KOPT-K1 (cell line): ENCODE results near the gene ADAM10.

ENCODE experiments used
- H3K27ac ChIP-seq: fragments of 200-600 bp; sonication (generic); 2 replicates; pipeline ENCODE4 v1.5.1; 2016; ENCODE audit warnings: antibody characterized with exemption, mild to moderate bottlenecking, low read depth, low read length; ENCODE audit not compliant: poor library complexity, severe bottlenecking
- H3K36me3 ChIP-seq: fragments of 200-600 bp; sonication (generic); 2 replicates; pipeline ENCODE4 v1.5.1; 2017; ENCODE audit warnings: antibody characterized with exemption, mild to moderate bottlenecking, low read length, moderate library complexity; ENCODE audit not compliant: insufficient read depth
- H3K9me3 ChIP-seq: fragments of 200-600 bp; sonication (generic); 2 replicates; pipeline ENCODE4 v1.5.1; 2017; ENCODE audit warnings: antibody characterized with exemption, low read length, mild to moderate bottlenecking; ENCODE audit not compliant: insufficient read depth, poor library complexity, severe bottlenecking

Gene ADAM10

DNA sequence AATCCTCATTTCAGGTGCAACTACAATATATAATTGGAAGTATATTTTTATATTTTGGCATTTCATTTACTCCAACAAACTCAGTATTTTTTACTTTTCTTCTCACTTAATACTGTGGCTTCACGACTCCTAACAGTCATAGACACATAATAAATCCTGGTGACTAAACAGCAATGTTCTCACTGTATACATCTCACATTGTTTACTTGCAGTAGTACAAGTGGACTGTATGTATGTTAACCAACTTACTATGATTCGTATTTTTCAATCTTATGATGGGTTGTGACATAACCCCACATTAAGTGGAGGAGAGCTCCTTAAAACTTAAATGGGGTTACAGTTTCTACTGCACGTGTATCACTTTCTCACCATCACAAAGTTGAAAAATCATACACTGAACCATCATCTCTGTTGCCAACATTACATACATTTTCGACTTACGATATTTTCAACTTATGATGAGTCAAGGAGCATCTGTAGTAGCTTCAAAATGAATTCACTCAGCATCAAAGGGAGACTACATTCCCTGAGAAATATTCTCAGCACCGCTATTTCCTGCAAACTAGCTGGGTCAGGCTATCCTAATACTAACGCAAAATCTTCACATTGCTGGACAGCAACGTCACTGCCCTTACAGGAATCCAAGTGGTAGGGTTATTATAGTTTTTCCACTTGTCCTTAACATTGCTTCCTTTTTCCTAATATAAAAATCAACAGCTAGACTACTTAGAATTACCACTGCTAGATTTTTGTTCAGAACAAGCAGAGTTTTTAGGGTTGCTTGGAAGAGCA, 7.3 kb downstream of the ADAM10 start:
- Histone ChIP-seq H3K36me3 (no peaks in the 10 kb centered on the region), H3K9me3 (no peaks in the 10 kb centered on the region), H3K27ac (no peak overlapping the region)

DNA sequence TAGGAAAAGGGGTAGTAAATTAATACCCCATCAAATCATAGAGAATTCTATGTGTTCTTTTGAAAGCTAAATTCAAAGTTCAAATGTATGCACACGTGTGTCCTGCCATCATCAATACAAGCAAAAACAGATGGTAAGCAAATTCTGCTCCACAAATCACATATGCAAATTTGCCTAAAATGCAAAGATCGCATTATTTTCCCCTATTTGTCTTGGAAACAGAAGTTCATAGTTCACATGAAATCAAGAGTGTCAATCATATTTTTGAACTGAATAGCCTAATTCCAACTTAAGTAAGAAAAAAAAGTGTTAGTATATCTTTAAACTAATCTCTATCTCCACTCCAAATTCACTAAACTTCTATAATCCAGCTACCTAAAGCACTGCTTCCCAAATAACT, 8.5 kb downstream of the ADAM10 start:
- H3K9me3 ChIP-seq = no peaks in the 10 kb centered on the region
- H3K27ac ChIP-seq = no peak overlapping the region
- no peaks in the 10 kb centered on the region for H3K36me3 ChIP-seq

- Histone ChIP-seq H3K27ac (no peak overlapping the region), H3K9me3 (no peaks in the 10 kb centered on the region)
Measured at GRCh38 chr15:58740436-58740835, 9.1 kb downstream of the ADAM10 start.

GRCh38 chr15:58738046-58738707, 11.3 kb downstream of the ADAM10 start:
- H3K27ac ChIP-seq = no peak overlapping the region
- no peaks in the 10 kb centered on the region for H3K36me3 ChIP-seq
- no peaks in the 10 kb centered on the region for H3K9me3 ChIP-seq

More at GRCh38 chr15:58740436-58740835, 9.1 kb downstream of the ADAM10 start:
- no peaks in the 10 kb centered on the region for H3K36me3 ChIP-seq

DNA sequence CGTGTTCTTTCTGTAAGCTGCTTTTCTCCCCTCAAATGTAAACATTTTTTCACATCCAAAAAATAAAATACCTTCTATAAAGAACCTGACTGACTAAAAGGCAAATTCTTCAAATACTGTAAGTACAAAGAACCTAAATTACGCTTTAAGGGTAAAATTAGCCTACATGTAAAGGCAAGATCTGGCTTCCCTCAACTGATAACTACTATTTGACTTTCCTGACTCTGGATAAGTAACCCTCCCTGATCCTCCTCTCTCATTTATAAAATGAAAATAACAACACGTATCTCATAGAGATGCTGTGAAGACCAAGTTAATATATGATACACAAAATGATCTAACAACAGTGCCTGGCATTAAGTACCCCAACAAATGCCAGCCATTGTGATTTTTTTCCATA, 12.2 kb downstream of the ADAM10 start:
- Histone ChIP-seq H3K36me3 (no peaks in the 10 kb centered on the region), H3K9me3 (no peaks in the 10 kb centered on the region), H3K27ac (no peak overlapping the region)

DNA sequence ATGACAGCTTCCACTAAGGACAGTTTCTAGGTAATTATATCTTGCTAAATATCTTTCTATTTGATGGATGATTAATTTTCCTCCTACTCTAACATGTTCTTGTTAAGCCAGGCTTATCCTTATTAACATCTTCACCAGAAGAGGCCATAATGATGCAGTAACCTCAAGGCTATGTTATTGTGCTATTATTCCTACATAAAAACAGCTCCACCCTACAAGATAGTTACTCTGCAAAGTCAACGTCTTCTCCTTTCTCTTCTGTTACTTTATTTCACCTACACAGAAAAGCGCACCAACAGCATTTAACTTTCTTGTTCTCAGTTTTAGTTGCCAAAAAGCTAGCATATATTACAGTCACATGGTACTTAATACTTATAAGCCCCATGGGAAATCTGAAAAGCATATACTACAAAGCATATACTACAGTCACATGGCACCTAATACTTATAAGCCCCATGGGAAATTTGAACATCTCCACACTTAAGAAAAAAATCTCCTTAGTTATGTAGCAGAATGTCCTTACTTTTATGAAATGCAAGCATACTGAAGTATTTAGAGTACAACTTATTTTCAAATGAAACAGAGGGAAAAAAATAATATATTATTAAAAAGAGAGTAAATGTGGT, 13.4 kb downstream of the ADAM10 start:
- no peaks in the 10 kb centered on the region for H3K36me3 ChIP-seq
- no peaks in the 10 kb centered on the region for H3K9me3 ChIP-seq
- no peak overlapping the region for H3K27ac ChIP-seq

DNA sequence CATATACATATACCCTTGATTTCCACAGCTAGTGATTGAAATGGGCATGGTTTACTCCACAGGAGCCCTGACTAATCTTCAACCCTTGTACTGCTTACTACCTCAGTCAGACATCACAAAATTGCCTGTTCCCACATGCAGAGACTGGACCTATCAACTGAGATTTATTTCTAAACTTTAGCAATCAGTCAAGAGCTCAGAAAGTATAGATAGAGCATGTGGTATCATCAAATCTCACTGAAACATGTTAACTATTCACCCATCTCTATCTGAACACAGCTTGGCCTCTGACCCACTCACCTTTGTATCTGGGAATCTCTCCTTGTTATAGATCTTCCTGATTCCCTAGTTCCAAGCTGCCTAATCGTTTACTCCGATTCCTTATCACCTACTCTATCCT, 14.6 kb downstream of the ADAM10 start:
- no peaks in the 10 kb centered on the region for H3K9me3 ChIP-seq
- no peaks in the 10 kb centered on the region for H3K36me3 ChIP-seq
- H3K27ac ChIP-seq = no peak overlapping the region

DNA sequence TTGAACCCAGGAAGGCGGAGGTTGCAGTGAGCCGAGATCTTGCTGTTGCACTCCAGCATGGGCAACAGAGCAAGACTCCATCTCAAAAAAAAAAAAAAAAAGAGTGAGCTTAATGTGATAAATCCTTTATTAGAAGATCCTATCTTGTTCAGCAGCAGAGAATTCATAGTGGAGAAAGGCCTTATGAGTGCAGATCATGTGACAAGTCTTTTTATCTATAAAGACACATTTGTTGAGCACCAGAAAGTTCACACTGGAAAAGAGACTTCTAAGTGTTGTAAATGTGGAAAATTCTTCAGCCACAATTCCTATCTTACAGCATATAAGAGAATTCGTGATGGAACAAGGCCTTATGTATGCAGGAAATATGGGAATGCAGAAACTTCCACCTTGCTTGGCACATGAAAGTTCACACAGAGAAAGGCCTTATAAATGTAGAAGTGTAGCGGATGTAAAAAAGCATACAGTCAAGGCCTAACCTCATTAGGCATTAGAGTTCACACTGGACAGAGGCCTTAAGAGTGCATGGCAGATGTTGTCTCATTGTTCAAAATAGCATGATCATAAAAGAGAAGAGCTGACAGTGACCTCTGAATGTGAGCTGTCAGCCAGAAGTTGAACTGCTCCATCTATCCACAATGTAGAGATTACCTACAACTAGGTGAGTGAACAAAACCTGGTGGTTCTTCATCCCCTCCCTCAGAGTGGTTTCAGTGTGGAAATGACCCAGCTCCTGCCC, 16.7 kb downstream of the ADAM10 start:
- no peaks in the 10 kb centered on the region for H3K9me3 ChIP-seq
- no peak overlapping the region for H3K27ac ChIP-seq
- peaks cover 7% of the 10 kb centered on the region; the same call in 1 of the 2 replicates for H3K36me3 ChIP-seq

GRCh38 chr15:58731756-58732535, 17.6 kb downstream of the ADAM10 start:
- Histone ChIP-seq H3K9me3 (no peaks in the 10 kb centered on the region), H3K27ac (no peak overlapping the region), H3K36me3 (peaks cover 7% of the 10 kb centered on the region; the same call in 1 of the 2 replicates)

DNA sequence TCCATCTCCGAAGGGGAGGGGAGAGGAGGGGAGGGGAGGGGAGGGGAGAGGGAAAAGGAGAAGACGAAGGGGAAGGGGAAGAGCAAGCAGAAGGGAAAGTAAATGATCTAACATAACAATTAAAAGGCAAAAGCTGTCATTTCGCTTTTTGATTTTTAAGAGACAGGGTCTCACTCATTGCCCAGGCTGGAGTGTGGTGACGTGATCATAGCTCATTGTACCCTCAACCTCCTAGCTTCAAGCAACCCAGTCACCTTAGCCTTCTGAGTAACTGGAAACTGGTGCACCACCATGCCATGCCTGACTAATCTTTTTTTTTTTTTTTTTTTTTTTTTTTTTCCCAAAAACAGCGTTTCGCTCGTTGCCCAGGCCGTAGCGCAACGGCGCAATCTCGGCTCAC, 22.6 kb downstream of the ADAM10 start:
- no peaks in the 10 kb centered on the region for H3K9me3 ChIP-seq
- H3K27ac ChIP-seq = no peak overlapping the region
- peaks cover 7% of the 10 kb centered on the region; the same call in 1 of the 2 replicates for H3K36me3 ChIP-seq

DNA sequence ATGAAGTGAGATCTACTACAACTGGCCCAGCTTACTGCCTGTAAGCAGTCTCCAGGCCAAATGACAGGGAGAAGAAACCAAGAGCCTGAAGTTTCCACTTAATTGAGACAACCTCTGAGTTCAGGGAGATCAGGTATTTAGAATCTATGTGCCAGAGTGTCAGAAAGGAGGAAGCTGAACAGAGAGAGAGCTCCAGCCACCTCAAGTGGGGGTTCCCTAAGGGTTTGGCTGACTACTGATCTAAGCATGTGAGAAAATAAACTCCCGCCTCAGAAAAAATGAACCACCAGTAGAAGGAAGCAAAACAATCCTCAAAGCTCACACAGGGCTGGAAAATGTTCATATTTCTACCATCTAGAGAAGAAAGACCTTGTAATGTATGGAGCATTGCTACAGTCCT, 25.0 kb downstream of the ADAM10 start:
- no peak overlapping the region for H3K27ac ChIP-seq
- no peaks in the 10 kb centered on the region for H3K9me3 ChIP-seq
- peaks cover 3% of the 10 kb centered on the region; the same call in 1 of the 2 replicates for H3K36me3 ChIP-seq

GRCh38 chr15:58717357-58717756, 32.1 kb downstream of the ADAM10 start:
- H3K9me3 ChIP-seq = no peaks in the 10 kb centered on the region
- H3K27ac ChIP-seq = no peak overlapping the region
- peaks cover 48% of the 10 kb centered on the region for H3K36me3 ChIP-seq

DNA sequence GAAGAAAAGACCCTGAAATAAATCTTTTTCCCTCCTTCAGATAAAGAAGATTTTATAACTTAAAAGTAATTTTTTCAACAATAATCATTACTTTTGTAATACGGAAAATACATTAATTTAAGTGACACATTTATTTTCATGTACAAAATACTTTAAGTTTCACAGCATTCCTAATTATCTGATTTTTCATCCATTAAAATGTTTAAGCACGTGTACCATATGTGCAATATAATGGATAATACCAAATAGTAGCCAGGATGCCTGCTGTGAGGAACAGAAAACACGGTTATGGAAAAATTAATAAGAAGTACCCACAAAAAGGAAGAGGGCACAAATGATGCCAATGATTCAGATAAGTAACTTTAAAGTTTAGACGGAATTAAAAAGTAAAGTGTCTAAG, 33.5 kb downstream of the ADAM10 start:
- Histone ChIP-seq H3K27ac (no peak overlapping the region), H3K9me3 (no peaks in the 10 kb centered on the region), H3K36me3 (peaks cover 52% of the 10 kb centered on the region)

DNA sequence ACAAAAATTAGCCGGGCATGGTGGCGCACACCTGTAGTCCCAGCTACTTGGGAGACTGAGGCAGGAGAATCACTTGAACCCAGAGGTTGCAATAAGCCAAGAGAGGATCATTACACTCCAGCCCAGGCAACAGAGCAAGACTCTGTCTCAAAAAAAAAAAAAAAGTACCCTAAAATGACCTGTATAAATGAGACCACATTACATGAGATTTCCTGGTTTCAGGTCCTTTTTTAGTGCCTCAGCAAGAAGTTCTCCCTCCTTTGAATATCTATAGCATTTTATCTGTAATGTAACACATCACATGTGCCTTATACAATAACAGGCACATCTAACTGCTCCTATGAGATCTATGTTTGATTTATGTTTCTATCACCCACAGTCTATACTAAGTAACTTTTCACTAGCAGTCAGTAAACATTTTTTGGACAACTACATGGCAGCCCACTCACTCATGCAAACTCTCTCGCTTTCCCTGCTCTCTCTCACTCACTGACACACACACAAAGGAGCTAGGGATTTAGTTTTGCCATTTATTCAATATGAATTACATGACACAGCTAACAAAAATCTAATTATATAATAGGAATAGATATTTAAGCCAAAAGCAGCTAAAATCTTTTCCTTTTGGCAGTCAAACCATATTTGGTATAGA, 34.1 kb downstream of the ADAM10 start:
- Histone ChIP-seq H3K9me3 (no peaks in the 10 kb centered on the region), H3K36me3 (peaks cover 57% of the 10 kb centered on the region), H3K27ac (no peak overlapping the region)
